GM19099 (cell line): ENCODE measurements around the gene RIPOR2.

Experiments used
- POLR2A ChIP-seq: IDR thresholded peaks from 3 replicates; pipeline ENCODE4 v1.6.1; 2011; ENCODE audit warnings: low read depth; ENCODE audit not compliant: insufficient read length; ENCODE audit errors: extremely low read depth

Gene RIPOR2

DNA sequence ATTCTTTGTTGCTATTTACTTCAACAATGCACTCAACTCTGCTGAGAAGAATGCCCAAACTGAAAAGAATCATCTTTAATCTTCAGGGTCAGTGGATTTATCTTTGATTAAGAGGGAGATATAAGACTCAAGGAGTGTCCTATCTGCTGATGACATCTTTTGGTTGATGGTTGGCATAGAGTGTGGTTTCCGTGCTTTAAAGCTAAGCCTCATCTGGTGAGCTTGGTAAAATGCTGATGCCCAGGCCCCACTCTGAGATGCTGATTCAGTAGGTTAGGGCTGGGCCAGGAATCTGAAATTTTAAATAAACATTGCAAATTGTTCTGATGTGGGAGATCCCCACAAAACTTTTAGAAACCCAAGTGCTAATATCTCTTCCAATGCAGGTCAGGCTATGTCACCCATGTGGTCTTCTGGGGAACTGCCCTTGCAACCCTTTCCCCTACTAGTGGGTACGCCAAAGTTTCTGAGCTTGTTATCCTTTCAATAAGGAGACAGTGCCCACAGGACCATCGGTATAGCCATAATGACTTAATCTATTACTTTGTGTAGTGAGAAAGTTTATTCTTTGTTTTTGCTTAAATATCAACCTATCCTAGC lies 68.6 kb downstream of the RIPOR2 start:
- no peak for TF ChIP-seq POLR2A

DNA sequence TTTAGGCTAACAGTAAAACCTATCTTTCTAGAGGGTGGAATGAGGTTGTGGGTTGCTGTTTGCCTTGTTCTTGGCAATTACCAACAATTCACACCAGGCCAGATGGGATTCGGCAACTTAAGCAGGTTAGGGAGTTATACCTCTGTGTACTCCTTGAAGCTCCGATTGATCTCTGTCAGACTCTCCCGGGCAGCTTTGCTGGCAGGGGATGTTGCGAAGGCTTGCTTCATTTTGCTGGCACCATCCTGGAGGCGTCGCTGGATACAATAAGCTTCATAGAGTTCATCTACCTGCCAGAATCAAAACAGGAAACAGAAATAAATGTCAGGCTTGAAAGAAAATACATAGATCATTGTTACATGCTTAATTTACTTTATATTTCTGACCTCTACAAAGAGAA lies 70.6 kb downstream of the RIPOR2 start:
- TF ChIP-seq POLR2A: no peak

DNA sequence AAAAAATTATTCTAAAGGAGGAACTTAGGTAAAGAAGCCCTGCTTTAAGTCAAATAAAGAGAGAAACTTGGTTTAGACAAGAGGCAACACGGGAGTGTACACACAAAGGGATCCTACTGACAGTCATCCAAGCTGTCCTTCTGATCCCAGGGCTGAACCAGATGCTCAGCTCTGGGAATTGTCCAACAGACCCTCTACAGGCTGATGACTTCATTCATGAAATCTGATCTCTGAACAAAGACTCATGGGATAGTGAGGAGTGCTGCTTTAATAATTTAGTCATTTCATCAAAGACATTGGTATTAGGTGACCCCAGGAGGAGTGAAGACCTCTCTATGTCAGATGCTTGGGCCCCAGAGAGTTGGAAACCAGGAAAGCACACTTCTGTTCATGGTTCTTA lies 71.4 kb downstream of the RIPOR2 start:
- no peak for TF ChIP-seq POLR2A

DNA sequence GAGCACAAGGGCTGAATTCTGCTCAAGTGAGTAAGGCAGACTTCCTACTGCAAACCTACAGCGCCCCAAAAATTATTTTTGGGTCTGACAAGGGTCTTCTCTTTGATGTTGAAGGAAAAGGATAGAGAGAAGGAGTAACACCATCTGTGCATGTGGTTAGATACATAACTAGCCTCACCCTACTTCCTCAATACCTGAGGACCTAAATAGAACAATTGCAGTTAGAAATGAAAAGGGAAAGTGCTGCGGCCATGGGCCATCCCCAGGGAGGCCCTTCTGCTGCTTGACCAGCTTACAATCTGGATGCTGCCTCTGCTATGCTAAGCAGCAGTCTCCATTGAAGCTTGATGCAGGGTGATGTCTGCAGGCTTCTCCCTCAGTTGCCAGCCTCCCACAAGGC lies 73.8 kb downstream of the RIPOR2 start:
- TF ChIP-seq POLR2A: no peak

DNA sequence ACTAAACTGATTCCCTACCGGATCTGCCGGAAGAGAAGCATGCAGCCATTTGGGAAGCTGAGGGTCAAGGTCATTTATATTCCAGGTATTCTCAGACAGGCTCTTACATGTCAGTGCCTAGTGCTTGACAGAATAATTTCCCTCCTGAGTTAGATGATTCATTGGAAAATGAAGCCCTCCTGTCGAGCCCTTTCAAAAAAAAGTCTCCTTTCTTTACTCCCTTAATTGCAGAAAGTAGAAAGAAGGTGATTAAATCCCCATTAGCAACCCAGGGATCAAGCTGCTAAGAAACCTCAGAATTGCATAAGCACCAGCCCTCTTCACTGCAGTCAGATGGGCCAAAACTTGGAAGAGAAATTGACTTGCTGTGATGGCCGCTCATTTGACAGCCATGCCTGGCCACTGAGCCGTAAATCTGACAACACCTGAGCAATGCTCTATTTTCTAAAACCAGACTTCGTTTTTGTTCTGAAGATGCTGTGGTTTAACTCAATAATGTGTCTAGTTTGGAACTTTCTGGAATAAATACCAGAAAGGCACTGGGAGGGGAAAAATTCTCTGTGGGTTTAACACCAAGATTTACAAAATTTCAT lies 76.1 kb downstream of the RIPOR2 start:
- TF ChIP-seq POLR2A: no peak

DNA sequence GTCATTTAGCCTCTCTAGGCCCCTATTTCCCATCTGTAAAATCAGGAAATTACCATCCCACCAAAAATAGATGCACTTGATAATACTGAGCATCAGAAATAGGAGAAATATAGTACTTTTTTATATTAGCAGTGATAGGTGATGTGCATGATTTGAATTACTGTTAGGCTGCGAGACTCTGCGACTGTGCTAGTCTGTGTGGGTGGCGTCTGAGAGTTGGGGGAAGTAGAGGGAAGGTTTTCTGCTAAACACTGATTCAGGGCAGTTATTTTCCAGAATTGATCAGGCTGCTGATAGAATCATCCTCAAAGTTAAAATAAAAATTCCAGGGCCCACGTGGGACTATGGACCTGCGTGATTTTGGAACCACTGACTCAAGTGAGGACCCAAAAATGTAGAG lies 76.6 kb downstream of the RIPOR2 start:
- no peak for TF ChIP-seq POLR2A

DNA sequence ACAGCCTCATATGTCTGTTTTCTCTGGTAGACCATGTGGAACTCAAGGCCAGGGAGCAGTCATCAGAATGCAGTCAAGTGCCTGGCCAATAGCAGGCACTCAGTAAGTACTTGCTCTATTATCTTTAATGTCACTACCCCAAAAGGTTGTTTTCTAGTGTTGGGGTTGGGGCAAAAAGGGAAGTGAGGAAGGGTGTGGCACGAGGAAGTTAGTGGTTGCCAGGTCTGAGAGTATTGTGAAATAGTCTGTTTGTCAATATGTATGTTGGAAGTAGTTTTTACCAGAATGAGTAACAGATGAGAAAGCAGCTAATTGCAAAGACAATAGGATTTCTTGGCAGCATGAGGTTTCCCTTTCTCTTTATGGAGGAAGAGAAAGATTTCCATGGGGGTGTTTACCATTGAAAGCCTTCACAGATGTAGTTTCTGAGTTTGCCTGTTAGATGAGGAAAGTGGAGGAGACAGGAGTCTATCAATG lies 77.5 kb downstream of the RIPOR2 start:
- no peak for TF ChIP-seq POLR2A

DNA sequence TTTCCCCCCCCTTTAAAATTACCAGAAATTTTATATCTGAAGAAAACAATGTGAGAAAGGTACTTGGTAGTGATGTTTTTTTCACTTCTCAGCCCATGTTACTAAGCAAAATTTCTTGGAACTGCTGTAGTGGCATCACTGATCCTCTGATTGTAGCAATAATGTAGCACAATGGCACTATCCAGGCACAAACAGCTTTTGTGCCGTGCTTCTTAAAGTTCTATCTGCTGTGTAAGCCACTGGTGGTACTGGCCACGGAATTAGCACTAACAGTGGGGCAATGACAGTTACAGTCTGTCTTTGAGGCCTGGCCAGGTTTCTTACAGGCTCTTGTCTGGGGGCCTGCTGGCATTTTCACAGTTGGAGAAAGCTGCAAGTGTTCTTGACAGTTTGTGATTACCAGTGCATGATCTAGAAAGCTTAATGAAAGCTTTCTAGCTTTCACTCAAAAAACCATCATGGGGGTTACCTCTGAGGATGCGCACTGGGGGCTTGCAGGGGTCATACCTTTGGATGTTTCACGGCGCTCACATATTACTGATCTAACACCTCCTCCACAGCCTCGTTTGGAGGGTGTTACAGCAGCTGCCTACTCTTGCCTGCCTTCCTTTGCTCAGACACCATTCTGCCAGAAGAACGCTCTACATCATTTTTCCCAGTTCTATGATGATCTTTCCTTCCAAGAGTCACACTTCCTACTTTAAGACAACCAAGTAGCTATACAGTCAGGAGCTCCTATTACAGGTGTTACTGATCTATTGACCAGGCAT lies 78.7 kb downstream of the RIPOR2 start:
- TF ChIP-seq POLR2A: no peak

DNA sequence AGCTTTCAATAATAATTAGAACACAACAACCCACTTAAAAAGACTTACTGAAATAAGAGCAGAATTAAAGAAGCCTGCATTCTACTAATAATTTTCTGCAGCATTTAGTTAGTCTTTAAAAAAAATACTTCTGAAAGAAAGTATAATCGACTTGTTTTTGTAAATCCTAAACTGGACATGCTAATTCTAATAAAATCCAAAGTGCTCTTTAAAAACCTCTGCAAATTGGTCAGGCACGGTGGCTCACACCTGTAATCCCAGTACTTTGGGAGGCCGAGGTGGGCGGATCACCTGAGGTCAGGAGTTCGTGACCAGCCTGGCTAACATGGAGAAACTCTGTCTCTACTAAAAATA lies 79.5 kb downstream of the RIPOR2 start:
- no peak for TF ChIP-seq POLR2A

DNA sequence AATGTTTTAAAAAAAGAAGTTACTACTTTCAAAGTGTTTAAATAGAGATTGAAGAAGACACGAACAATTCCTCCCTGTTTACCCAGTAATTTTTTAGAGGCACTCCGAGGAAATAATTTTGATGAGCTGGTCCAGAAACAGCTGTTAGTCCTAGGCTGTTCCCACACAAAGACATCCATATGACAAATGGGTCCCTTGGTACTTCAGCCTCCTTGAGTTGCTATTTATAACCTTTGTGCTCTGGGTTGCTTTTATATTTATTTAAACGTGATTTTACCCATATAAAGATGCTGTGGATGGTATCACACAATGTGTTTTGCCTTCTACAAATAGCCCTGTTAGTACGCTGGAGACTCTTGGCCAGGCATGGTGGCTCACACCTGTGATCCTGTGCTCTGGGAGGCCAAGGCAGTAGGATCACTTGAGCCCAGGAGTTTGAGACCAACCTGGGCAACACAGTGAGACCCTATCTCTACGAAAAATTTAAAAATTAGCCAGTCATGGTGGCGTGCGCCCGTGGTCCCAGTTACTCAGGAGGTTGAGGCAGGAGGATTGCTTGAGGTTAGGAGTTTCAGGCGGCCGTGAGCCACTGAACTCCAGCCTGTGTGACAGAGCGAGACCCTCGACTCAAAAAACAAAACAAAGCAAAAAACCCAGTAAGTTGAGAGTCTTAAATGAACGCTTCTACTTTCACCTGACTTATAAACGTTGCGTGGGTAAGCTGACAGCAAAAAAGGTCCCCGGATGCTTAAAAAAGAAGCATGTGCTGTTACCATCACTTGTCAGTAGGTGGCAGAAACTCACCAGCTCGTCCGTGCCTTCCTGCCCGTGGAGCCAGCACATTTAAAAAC lies 80.1 kb downstream of the RIPOR2 start:
- no peak for TF ChIP-seq POLR2A

DNA sequence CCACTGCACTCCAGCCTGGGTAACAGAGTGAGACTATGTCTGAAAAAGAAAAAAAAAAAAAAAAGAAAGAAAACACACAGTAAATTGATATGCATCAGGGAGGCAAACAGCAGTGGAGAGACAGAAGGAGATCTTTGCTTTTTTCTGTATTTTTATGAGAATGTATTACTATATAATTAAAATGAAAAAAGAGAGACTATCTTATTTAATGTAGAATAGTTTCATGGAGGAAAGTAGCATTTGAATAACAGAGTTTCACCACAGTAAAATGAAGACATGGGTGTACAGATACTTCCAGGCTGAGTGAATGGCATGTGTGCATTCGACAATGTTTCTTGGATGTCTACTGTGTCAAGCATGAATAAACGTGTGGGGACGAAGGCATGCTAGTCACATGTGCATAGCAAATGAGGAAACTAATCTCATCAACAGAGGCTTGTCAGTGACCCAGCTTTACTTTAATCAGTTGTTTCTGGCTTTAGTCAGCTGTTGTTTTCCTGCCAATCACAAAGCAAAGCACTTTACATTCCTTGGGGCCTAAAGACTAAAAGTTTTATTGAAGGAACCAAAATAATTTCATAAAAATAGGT lies 81.6 kb downstream of the RIPOR2 start:
- no peak for TF ChIP-seq POLR2A

DNA sequence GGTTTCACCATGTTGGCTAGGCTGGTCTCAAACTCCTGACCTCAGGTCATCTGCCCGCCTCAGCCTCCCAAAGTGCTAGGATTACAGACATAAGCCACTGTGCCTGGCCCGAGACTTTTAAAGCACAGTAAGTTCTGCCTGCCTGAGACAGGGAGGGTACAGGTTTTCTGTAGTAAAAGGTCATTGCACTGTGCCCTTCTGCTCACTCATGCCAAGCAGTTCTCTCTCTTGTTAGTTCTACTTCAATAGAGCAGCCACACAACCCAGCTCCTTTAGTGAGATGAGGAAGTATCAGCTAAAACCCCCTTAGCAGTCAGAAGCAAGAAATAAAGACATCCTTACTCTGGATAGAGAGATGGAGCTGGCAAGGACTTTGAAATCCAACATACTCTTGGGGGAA lies 84.7 kb downstream of the RIPOR2 start:
- TF ChIP-seq POLR2A: no peak

DNA sequence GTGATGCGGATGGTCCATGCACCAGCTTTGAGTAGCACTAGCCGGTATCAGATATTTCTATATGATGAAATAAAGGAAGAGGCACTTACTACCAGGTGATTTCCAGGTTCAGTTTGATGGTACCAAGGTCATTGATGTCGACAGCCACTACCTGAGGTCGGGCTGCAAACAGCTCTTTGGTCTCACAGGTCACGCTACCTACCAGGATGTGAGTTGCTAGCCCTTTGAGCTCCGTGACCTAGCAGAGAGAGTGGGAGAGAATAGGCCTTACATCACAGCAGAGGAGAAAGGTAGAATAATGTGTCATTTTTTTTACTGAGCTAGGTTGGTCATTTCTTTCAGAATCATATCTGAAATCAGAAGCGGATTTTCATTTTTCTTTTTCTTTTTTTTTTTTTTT lies 86.0 kb downstream of the RIPOR2 start:
- TF ChIP-seq POLR2A: no peak

DNA sequence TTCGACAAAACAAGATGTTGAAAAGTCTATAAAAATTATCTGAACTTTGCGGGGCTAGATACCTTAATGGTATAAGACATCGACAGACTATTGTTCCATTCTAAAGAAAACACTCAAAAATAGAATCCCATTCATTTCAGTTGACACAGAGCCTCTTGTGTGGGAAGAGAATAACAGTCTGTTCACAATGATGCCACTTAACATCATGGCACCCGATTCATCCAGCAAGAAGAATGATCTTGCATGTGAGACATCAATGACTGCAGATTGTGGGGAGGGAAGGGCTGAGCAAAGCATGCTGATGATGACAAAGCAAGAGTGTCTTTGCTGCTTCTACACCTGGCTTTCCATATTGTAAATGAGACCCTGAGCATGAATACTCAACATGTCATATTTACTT lies 87.3 kb downstream of the RIPOR2 start:
- TF ChIP-seq POLR2A: no peak

DNA sequence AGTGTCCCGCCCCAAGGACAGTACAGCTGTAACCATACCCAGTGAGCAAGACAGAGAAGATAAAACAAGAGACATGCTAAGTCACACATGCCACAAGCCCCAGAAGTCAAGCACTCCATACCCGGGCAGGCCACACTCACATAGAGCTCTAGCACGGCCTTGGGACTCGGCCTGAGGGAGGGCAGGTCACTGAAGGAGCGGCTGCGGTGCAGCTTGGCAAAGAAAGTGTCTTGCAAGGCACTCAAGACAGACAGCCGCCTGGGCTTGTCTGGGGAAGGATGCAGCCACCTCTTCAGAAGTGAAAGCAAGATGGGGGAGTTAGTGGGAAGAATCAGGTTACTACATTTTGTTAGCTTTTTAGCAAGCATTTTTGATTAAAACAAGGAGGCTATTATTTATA lies 88.4 kb downstream of the RIPOR2 start:
- TF ChIP-seq POLR2A: no peak
